ENCODE measurements around the gene LRRC4C.

- TF ChIP-seq EZH2 (IDR thresholded peaks at IDR 0.05; ENCODE audit: borderline replicate concordance, low read length) (no peak), CTCF (IDR thresholded peaks at IDR 0.05; ENCODE audit: low read length) (no peak)
Measured at GRCh38 chr11:40294349-40294735, 1165.1 kb downstream of the LRRC4C start.

Data from OCI-LY1 (cell line).